NCI-H524 (cell line): Measurements from ENCODE around the gene FBXO46.
"Not testable (repeated sequence)": the region's sequence is repeated elsewhere in the genome, so short reads cannot be mapped to it uniquely, and the experiment has no call there.

Experiments
- DNase-seq, 2 experiments: peaks; one replicate each; lab custom pipeline; 2025; lab: John Stamatoyannopoulos, UW

FBXO46 gene

DNA sequence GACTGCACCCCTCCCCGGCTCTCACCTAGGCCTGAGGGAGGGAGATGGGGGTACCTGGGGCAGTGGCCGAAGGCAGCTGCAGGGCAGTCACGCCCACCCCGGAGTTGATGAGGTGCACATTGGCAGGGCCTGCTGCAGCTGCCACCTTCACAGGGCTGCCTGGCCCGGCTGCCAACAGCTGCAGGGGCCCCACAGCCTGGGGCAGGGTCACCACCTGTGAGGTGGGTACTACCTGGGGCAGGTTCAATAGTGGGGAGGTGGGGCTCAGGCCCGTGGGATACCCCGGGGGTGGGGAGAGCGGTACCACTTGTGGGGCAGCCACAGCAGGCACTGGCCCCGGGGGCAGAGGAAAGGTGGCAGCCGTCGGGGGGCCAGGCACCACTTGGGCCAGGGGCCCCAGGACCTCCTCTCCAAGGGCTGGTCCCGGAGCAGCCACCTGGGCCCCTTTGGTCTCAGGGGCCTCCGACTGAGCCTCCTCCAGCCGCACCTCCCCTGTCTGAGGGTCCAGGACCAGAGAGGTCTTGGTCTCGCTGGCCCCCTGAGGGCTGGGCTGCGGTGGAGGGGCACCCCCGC, 35.7 kb upstream of the FBXO46 start:
- DNase-seq: no peak

DNA sequence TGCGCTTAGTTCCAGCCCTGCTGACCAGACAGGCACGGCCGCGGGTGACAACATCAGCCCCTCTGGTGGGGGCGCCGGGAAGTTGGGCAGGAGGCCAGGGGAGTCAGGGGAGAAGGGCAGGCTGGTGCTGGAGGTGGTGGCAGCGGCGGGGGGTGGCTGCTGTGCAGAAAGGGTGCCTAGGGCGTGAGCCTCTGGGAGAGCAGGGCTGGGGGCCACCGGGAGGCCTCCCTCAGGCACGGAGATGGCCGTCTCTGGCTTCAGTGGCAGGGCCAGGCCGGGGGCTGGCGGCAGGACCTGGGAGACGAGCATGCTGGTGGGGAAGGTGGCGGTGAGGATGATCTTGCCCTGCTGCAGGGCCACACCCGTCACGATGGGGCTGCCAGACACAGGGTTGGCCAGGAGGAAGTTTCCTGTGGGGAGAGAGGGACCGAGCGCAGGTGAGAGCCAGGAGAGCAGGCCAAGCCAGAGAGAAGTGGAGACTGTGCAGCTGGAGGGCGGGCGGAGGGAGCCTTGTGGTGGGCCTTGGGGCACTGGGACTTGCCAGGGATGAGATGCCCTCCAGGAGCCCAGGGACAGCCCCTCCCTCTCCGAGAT, 35.1 kb upstream of the FBXO46 start:
- DNase-seq: no peak

DNA sequence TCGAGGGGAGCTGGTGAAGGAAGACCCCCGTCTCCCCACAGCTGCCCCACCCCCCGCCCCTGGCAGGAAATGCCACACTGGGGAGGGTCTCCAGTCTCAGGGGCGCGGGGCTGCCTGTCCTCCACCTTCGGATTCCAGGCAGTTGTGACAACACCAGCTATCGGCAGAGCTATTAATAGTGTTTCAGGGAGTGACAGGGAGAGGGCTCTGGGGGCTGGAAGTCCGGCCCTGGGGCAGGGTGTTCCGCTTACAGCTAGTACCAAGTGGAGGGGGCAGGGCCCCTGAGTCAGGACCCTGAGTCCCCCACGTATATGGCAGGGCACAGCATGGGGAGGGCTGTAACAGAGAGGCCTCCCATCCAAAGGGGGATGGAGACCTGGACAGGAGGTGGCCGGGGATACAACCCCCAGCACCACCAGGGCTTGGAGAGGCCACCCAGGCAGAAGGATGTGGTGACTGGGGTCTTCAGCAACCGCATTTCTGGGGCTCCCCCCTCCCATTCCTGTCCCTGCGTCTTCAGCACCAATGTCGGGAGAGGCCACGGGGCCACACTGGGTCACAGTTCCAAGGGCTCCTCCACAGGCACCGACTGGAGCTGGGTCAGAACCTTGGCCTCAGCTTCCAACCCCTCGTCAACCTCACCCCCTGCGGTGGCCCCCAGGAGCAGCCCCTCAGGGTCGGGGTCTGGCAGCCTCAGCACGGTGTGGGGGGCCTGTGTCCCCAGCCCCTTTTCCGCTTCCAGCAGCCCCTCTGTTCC, 34.4 kb upstream of the FBXO46 start:
- no peak for DNase-seq

DNA sequence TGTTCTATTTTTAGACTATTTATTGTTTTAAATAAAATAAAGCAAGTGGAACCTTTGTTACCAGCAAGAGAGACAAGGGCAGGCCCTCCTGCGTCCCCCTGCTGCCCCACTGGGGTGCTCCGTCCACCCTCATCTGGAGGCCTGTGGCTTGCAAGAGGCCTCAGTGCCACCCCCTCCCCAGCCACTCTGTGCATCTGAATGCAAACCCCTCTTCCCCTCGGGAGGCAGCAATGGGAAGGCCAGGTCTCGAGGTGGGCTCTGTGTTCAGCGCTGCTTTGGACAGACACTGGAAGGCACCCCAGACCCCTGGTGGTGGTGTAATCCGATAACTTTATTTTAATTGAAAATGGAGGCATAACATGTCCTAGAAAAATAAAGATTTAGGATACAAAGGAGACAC, 33.8 kb upstream of the FBXO46 start:
- no peak for DNase-seq

DNA sequence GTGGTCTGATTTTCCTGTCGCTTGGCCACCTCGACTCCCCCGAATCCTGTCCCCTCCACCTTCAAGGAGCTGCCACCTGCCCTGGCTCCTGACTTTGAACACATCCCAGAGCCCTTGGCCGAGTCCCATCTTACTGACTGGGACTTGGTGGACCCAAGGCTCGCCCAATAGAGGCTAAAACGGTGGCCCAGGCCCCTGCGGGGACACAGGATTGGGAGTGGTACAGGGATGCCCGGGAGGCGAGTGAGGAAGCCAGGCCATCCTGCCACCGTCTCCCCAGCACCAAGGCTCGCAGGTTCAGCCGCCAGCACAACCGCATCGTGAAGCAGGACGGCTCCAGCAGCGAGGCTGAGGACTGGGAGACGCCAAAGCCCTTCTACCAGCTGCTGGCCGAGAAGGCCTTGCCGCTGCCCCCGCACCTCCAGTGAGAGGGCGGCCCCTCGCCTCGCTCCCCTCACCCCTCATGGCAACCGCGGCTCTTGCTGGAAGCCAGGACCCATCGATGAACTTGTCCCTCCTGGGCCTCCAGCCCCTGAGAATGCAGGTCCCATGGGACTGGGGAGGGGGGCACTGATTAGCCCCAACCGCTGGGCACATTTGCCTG, 33.1 kb upstream of the FBXO46 start:
- DNase-seq: no peak

DNA sequence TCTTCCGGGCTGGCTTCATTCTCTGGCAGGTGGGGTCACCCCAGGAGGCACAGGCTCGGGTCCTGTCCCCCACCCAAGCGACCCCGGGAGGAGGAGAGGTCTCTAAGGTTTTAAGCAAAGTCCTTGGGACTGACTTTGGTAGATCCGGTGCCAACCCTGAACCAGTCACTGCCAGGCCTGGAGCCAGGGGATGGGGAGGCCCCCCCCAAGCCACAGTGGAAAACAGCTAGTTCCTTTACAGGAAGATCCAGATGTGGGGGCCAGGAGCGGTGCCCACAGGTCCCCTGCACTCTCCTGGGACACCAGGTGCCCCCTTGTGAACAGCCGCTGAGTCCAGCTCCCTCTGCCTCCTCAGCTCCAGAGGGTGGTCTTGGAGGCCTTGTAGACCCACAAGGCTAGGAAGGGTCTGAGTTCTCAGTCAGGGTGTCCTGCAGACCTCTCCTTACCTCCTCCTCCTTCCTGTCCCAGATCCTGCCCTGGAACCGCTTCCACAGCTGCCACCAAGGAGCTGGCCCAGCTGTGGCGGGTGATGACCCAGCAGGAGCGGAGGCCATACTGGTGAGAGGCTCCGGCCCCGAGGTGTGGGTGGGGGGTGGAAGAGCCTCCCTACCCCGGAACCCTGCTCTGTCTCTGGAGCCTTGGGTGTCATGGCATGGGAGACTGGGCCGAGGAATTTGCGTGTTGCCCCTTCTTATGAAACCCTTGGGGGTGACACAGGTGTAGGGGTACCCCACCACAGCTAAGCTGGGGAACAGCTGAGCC, 32.4 kb upstream of the FBXO46 start:
- no peak for DNase-seq

DNA sequence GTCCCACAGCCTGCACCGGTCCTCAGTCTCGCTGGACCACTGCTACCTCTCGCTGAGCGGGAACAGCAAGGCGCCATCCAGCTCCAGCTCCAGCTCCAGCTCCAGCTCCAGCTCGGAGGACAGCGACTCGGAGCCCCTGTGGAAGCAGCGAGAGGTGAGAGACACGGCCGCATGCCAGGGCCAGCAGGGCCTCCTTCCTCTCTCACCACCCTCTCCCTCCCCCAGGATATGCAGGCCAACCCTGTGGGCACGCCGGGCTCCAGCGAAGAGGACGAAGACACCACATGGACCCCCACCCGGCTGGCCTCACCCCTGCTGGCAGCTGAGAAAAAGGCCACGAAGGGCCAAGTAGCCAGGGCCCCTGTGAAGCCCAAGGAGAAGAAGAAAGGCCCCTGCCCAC, 31.0 kb upstream of the FBXO46 start:
- DNase-seq: no peak

DNA sequence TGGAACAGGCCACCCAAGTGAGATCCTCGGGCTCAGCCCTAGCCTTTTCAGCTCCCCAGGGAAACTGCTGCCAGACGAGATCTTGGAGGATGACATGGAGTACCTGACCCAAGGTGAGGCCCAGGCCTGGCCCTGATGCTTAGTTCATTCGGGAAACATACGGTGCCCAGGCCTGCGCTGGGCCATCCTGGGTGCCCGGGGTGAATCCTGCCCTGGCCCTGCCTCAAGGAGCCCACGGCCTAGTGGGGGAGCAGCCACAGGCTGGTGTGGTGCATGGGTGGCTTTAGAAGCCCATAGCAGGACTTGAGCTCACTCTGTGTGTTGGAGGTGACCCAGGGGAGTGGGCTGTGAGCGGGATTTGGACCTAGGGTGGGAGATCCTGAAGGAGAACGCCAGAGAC, 28.2 kb upstream of the FBXO46 start:
- no peak for DNase-seq

DNA sequence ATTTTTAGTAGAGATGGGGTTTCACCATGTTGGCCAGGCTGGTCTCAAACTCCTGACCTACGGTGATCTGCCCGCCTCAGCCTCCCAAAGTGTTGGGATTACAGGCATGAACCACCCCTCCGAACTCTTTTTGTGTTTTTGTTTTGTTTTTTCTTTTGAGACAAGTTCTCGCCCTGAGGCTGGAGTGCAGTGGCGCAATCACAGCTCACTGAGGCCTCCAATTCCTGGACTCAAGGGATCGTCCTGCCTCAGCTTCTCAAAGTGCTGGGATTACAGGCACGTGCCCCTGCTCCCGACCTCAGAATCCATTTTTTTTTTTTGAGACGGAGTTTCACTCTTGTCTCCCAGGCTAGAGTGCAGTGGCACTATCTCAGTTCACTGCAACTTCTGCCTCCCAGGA, 27.0 kb upstream of the FBXO46 start:
- DNase-seq: no peak

DNA sequence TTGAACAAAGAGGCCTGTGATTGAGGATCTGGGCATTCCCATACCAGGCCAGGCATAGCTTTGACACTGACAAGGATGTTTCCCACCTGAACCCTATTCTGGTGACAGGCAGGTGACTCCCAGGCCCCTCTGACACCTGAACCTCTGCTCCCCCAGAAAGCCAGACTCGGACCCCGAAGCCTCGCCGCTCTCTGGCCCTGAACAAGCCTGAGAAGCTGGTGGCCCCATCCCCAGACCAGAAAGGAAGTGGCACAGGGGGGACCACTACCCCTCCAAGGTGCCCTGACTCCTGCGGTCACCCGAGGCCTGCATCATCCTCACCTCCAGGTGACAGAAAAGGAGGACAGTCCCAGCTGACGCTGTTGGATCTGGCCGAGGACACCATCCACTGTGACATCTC, 23.6 kb upstream of the FBXO46 start:
- DNase-seq: no peak

DNA sequence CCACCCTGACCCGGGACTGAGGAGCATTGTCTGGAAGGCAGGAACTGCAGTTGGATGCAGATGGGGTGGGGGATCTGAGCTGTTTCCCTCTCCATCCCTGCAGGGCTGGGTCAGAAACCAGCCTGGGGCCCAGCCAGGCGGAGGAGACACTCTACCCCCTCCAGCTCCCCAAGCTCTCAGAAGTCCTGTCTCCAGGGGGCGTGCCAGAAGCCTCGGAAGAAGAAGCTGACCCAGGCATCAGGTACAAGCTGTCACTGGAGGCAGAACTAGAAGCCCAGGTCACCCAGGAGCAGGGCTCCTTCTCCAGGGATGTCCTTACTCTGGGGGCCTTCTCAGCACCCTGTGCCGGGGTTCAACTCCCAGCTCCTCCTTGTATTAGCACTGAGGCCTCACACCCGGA, 22.9 kb upstream of the FBXO46 start:
- DNase-seq: no peak

DNA sequence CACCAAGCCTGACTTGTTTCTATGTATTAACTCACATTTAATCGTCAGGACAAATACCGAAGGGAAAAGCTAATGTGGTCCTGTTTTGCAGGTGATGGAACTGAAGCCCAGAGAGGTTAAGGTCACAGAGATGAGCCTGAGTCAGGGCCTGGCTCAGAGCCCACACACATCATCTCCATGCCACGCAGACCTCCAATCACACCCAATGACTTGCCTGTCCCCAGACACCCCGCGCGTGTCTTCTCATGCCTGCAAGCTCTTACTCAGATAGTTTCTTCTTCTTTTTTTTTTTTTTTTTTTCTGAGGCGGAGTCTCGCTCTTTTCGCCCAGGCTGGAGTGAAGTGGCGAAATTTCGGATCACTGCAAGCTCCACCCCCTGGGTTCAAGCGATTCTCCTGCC, 21.9 kb upstream of the FBXO46 start:
- DNase-seq: no peak

DNA sequence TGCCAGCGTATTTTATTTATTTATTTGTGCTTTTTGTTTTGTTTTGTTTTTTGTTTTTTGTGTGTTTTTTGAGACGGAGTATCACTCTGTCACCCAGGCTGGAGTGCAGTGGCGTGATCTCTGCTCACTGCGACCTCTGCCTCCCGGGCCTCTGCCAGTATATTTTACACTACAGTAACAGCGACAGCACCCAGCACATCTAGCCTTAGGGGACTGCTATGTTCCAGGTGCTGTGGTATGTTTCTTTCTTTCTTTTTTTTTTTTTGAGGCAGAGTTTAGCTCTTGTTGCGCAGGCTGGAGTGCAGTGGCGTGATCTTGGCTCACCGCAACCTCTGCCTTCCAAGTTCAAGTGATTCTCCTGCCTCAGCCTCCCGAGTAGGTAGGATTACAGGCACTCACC, 20.8 kb upstream of the FBXO46 start:
- DNase-seq: not testable (repeated sequence)

DNA sequence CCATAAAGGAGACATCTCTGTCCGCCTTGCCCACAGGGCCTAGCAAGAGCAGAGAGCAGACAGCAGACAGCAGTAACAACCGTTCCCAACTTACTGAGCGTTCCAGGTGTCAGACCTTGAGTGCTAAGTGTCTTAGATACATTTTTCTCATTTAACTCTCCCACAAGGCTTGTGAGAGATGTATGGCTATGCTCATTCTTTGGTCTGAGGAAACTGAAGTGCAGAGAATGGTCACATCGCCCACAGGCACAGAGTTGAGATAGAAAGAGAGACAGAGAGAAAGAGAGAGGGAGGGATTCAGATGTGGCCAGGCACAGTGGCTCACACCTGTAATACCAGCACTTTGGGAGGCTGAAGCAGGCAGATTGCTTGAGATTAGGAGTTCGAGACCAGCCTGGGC, 16.8 kb upstream of the FBXO46 start:
- no peak for DNase-seq

DNA sequence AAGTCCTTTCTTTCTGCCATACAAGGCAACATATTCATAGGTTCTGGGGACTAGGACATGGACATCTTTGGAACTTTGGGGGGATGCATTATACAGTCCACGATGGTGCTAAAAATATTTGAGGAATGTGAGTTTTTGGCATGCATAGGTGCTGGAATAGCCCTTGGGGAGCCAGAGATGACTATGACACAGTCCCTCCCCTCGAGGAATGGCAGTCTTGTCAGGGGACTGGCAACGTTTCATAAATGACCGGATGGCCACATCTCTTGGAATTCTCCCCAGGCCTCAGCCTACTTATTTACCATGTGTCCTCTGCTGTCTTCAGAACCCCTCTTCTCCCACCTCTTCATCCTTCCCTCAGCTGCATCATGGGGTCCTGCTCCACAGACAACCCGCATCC, 16.2 kb upstream of the FBXO46 start:
- DNase-seq: no peak

DNA sequence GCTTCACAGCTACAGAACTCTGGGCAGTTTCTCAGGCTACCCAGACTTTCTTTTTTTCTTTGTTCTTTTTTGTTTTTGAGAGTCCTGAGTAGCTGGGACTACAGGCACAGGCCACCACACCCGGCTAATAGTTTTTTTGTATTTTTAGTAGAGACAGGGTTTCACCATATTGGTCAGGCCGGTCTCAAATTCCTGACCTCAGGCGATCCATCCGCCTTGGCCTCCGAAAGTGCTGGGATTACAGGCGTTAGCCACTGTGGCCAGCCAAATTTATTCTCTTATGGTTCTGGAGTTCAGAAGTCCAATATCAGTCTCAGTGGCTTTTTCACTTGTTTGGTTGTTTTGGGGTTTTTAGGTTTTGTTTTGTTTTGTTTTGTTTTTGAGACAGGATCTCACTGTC, 14.9 kb upstream of the FBXO46 start:
- DNase-seq: no peak

DNA sequence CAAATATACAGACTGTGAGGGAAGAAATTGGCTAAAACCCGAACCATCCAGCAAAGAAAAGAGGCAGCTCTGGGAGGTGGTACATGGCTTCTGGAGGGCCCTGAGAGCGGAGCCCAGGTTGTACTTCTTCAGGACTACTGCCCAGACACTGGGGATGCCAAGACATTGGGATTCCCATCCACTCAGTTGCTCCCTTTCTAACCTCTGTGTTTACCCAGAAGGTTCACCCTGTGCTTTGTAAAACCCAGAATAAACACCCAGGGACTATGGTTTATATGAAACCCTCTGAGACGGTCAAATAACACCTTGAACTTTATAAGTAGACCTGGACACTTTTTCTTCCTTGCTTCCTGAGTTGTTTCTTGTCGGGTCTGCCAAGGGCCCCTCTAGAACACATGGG, 12.3 kb upstream of the FBXO46 start:
- DNase-seq: no peak

DNA sequence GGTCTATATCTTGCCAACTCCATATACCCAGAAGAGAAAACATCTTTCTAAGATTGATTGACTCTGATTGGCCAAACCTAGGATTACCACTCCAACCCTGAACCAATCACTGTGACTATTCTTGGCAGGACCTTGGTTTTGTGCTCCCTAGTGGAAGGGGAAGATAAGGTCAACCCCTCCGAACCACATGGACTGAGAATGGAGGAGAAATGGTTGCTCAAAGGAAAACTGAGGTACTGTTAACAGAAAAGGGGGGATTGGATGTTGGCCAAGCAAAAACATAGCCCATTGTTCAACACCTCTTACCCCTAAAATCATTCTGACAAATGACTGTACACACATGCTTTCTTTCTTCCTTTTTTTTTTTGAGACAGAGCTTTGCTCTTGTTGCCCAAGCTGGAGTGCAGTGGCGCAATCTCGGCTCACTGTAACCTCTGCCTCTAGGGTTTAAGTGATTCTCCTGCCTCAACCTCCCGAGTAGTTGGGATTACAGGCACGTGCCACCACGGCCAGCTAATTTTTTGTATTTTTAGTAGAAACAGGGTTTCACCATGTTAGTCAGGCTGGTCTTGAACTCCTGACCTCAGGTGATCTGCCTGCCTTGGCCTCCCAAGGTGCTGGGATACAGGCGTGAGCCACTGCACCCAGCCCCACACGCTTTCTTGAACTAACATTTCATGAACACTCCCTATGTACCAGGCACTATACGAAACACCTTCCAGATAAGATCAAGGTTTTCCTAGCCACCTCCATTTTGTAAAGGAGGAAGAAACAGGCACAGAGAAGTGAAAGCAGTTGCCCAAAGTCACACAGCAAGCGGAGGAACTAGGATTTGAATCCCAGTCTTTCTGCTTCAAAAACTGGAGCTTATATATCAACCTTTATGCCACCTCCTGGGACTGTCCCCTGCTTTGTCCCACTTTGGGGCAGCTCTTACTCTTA, 9.1 kb upstream of the FBXO46 start:
- no peak for DNase-seq

DNA sequence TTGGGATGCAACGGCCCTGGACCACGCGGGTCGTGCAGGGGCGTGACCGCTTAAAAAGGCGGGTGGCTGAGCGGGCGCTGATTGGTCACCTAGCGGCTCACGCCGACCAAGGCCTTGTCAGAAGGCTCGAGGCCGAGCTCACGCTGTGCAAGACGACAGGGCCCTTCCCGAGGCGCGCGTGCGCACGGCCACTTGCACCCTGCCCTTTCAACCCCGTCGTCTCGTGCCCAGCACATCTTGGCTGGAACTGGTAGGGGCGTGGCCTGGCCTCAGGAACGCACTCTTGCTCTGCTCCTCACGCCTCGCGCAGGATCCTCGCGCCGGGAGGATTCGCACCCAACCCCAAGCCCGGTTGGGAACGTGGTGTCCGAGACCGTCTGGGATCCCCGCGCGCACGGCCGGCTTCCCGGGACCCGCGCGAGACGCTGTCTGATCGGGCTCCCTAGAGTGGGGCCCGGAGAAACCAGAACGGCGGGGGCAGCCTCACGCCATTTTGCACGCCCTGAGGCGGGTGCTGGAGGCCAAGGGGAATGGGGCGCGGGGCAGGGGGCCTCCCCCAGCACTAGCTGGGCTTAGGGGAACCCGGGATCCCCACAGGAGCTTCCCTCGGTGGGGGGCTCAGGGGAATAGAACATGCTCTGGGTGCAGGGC, 2.6 kb upstream of the FBXO46 start, which contains the start of gene MEIOSIN:
Gene MEIOSIN (plus strand): TSS at position 280 of the 651 bp plus-strand sequence. CDS start 1,938 bp downstream, outside the sequence.
- DNase-seq: no peak

DNA sequence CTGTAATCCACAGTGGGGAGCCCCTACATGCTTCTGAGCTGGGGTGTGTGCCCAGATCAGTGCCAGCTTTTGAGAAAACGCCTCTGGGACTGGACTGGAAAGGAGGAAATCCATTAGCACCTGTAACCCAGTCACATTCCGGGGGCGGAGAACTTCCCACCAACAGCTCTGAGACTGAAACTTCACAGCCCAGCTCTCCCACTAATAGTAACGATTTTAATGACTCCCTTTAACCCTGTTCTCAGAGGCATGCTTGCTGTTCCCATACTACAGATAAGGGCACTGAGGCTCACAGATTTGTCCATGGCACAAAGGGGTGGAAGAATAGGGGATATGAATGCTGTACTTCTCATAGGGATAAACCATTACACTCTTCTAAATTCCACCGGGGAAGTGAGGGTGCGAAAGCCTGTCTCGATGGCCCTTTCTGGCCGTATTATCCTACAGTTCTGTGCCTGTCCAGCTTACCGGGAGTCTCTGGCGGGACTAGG, 851 bp downstream of the FBXO46 start:
- no peak for DNase-seq

DNA sequence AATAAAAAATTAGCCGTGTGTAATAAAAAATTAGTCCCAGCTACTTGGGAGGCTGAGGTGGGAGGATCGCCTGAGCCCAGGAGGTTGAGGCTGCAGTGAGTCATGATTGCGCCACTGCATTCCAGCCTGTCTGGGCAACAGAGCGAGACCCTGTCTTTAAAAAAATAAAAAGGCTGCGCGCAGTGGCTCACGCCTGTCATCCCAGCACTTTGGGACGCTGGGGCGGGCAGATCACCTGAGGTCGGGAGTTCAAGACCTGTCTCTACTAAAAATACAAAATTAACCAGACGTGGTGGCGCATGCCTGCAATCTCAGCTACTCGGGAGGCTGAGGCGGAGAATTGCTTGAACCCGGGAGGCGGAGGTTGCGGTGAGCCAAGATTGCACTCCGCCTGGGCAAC, 2.0 kb downstream of the FBXO46 start:
- DNase-seq: not testable (repeated sequence)
